Neural cell (in vitro differentiated cells): ENCODE data around the gene ANKS1B.

Experiments
- CTCF ChIP-seq: fragments of 450-650 bp; IDR thresholded peaks from 2 replicates; pipeline ENCODE4 v1.5.1; 2014; ENCODE audit warnings: antibody characterized with exemption, mild to moderate bottlenecking, moderate library complexity; ENCODE audit not compliant: poor library complexity, severe bottlenecking
- POLR2AphosphoS5 ChIP-seq: IDR thresholded peaks from 2 replicates; pipeline ENCODE4 v1.6.1; 2012
- RAD21 ChIP-seq: fragments of 450-650 bp; conservative IDR thresholded peaks from 2 replicates; pipeline ENCODE4 v1.6.1; 2014; ENCODE audit warnings: antibody characterized with exemption, mild to moderate bottlenecking, moderate library complexity

- TF ChIP-seq RAD21 (no peak), CTCF (no peak), POLR2AphosphoS5 (no peak)
These were observed 918.0 kb downstream of the ANKS1B start for GRCh38 chr12:99066726-99067125.
